ENCODE results near the gene C10orf53.

C10orf53 gene

GRCh38 chr10:49737474-49738201 lies 58.2 kb downstream of the C10orf53 start:
- Histone ChIP-seq H3K4me3 (ENCODE audit: low read depth, low read length) (no peak overlapping the region), H3K27ac (no peak overlapping the region), H3K36me3 (no peaks in the 10 kb centered on the region), H3K27me3 (ENCODE audit: insufficient read depth, low read depth, severe bottlenecking) (no peaks in the 10 kb centered on the region), H3K9me3 (ENCODE audit: severe bottlenecking) (no peaks in the 10 kb centered on the region)
- no peak for DNase-seq
- TF ChIP-seq CTCF (IDR thresholded peaks at IDR 0.05; ENCODE audit: low read depth, low read length), result no peak

- TF ChIP-seq CTCF (IDR thresholded peaks at IDR 0.05; ENCODE audit: low read depth, low read length), result no peak
- no peak overlapping the region for H3K4me3 ChIP-seq (ENCODE audit: low read depth, low read length)
- DNase-seq, result no peak
- H3K9me3 ChIP-seq (ENCODE audit: severe bottlenecking), result no peaks in the 10 kb centered on the region
- no peak overlapping the region for H3K27ac ChIP-seq
- no peaks in the 10 kb centered on the region for H3K36me3 ChIP-seq
- H3K27me3 ChIP-seq (ENCODE audit: insufficient read depth, low read depth, severe bottlenecking), result no peaks in the 10 kb centered on the region
Observed at GRCh38 chr10:49738616-49739360, 59.3 kb downstream of the C10orf53 start.

GRCh38 chr10:49739426-49739825 lies 60.0 kb downstream of the C10orf53 start:
- H3K9me3 ChIP-seq (ENCODE audit: severe bottlenecking), result no peaks in the 10 kb centered on the region
- H3K36me3 ChIP-seq, result no peaks in the 10 kb centered on the region
- no peak overlapping the region for H3K4me3 ChIP-seq (ENCODE audit: low read depth, low read length)
- DNase-seq, result no peak
- H3K27ac ChIP-seq, result no peak overlapping the region
- no peaks in the 10 kb centered on the region for H3K27me3 ChIP-seq (ENCODE audit: insufficient read depth, low read depth, severe bottlenecking)
- TF ChIP-seq CTCF (IDR thresholded peaks at IDR 0.05; ENCODE audit: low read depth, low read length), result no peak

GRCh38 chr10:49740346-49741107 lies 61.1 kb downstream of the C10orf53 start:
- DNase-seq, result no peak
- no peaks in the 10 kb centered on the region for H3K36me3 ChIP-seq
- no peaks in the 10 kb centered on the region for H3K27me3 ChIP-seq (ENCODE audit: insufficient read depth, low read depth, severe bottlenecking)
- no peaks in the 10 kb centered on the region for H3K9me3 ChIP-seq (ENCODE audit: severe bottlenecking)
- no peak for TF ChIP-seq CTCF (IDR thresholded peaks at IDR 0.05; ENCODE audit: low read depth, low read length)
- no peak overlapping the region for H3K27ac ChIP-seq
- H3K4me3 ChIP-seq (ENCODE audit: low read depth, low read length), result no peak overlapping the region

- no peak for TF ChIP-seq CTCF (IDR thresholded peaks at IDR 0.05; ENCODE audit: low read depth, low read length)
- H3K4me3 ChIP-seq (ENCODE audit: low read depth, low read length), result no peak overlapping the region
- no peak overlapping the region for H3K27ac ChIP-seq
- H3K36me3 ChIP-seq, result no peaks in the 10 kb centered on the region
- no peaks in the 10 kb centered on the region for H3K27me3 ChIP-seq (ENCODE audit: insufficient read depth, low read depth, severe bottlenecking)
- DNase-seq, result no peak
- H3K9me3 ChIP-seq (ENCODE audit: severe bottlenecking), result no peaks in the 10 kb centered on the region
Observed at GRCh38 chr10:49741108-49741995, 61.9 kb downstream of the C10orf53 start.

Measured in WERI-Rb-1 (cell line).